Muscle of back (tissue), 11 donors: Measurements from ENCODE around the gene NUDT13. TPM values are rescaled to one million over a fixed set of nuclear protein-coding genes. Genes with fewer than 3 reads are reported as not detected.

Experiments
- DNase-seq, 3 donors: peaks; one replicate each; pipeline versions ENCODE4 v3.0.0 to v3.0.0-alpha.2; 2013
- polyA plus RNA-seq, 10 donors: library from polyadenylated mRNA; unstranded; fragments of 120-200 nt; gene quantifications; one replicate each; pipeline ENCODE4 v1.2.1, GENCODE V29; 2013; ENCODE audit not compliant: insufficient read length in 10 of 10

Gene NUDT13
- polyA plus RNA-seq, 10 donors = 2.1 to 5.3 (median 2.9) TPM

DNA sequence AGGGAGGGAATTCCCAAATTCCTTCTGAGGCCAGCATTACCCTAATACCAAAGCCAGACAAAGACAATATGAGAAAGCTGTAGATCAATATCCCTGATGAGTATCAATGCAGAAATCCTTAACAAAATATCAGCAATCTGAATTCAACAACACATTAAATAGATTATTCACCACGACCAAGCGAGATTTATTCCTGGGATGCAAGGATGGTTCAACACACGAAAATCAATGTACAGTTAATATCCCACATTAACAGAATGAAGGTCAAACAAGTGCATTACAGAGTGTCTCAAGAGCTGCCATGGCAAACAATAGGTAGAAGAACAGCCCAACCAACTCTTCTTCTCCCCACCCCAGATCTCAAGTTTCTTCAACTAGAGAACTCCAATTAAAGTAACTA, 51.4 kb downstream of the NUDT13 start:
- no peak for DNase-seq

- no peak for DNase-seq
These were observed 52.8 kb downstream of the NUDT13 start for GRCh38 chr10:73163096-73163495.

DNA sequence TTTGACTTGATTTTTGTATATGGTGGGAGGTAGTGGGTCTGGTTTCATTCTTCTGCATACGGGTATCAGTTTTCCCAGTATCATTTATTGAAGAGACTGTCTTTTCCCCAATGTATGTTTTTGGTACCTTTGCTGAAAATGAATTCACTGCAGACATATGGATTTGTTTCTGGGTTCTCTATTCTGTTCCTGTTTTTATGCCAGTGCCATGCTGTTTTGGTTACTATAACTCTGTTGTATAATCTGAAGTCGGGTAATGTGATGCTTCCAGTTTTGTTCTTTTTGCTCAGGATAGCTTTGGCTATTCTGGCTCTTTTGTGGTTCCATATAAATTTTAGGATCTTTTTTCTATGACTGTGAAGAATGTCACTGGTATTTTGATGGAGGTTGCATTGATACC, 56.7 kb downstream of the NUDT13 start:
- no peak for DNase-seq

DNA sequence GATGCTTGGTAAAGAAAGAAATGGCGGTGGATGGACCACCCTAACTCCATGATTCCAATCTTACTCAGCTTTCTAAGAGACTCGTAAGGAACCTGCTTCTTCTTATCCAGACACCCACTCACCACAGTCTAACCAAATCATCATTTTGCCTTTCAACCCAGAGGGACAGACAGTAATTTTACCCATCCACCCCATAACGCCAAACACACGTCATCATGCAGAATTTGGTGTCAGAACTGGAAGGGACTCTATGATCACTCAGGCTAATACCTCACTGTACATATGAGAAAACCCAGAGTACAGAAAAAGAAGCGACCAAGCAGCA, 57.2 kb downstream of the NUDT13 start:
- no peak for DNase-seq

- peak; percentile 96 to 99 (median 97) for DNase-seq
These were observed 57.7 kb downstream of the NUDT13 start, which contains the start of the genes ECD and FAM149B1 for GRCh38 chr10:73167783-73168464. Gene ECD, minus strand, starts transcription at chr10:73168008. Its CDS starts 4,071 bp downstream, at chr10:73163937. Gene FAM149B1, plus strand, starts transcription at chr10:73168119. Its CDS starts 221 bp downstream, at chr10:73168340.

- peak in 1 of 3 donors; percentile 19 for DNase-seq
These were observed 58.2 kb downstream of the NUDT13 start for GRCh38 chr10:73168465-73168803.

- DNase-seq = no peak
These were observed 59.1 kb downstream of the NUDT13 start for GRCh38 chr10:73169320-73169719.

GRCh38 chr10:73172867-73173266, 62.6 kb downstream of the NUDT13 start:
- no peak for DNase-seq

DNA sequence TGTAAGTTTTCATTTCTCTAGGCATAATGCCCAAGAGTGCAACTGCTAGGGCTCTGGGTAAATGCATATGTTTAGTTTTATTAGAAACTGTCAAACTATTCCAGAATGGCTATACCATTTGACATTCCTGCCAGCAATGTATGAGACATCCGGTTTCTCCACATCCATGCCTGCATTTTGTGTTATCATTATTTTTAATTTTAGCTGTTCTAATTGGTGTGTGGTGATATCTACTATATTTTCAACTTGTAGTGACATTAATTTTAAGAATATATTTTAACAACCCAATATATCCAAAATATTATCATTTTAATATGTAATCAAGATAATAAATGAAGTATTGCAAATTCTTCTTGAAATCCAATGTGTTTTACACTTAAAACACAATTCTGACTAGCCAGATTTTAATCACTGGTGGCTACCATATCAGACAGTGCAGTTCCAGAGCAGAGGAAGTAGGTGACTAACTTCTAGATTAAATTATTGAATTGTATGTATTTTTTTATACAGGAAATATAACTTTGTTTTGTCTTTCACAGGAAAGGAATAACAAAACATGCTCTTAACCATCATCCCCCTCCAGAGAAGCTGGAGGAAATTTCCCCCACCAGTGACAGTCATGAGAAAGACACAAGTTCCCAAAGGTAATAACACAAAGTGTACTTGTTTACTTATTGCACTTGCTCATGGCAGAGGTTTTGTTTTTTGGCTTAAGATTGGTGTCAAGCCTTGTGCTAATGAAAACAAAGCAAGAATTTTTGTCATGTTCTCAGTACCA, 64.1 kb downstream of the NUDT13 start:
- no peak for DNase-seq

Other genes starting within 250 kb of the NUDT13 start
- 10 to 100 TPM in 2 of 10 donors, 1 to 10 TPM in 8; 5.7 to 10.9 (median 8.5) TPM for gene OIT3, start 216.7 kb upstream of the NUDT13 start, polyA plus RNA-seq
- gene PLA2G12B, start 155.6 kb upstream of the NUDT13 start, polyA plus RNA-seq = under 1 TPM in 2 of 10 donors, not detected in 8; 0.14 to 0.18 TPM
- 10 to 100 TPM; 49.9 to 84.5 (median 72.8) TPM for gene P4HA1, start 13.6 kb upstream of the NUDT13 start, polyA plus RNA-seq
- gene ECD, start 57.6 kb downstream of the NUDT13 start, polyA plus RNA-seq = 10 to 100 TPM; 19.3 to 28.8 (median 23.8) TPM
- 10 to 100 TPM; 16.4 to 37.2 (median 23.6) TPM for gene FAM149B1, start 57.7 kb downstream of the NUDT13 start, polyA plus RNA-seq
- 10 to 100 TPM; 17.5 to 27.6 (median 21.0) TPM for gene DNAJC9, start 136.8 kb downstream of the NUDT13 start, polyA plus RNA-seq
- 10 to 100 TPM; 64.2 to 75.7 (median 68.7) TPM for gene MRPS16, start 142.2 kb downstream of the NUDT13 start, polyA plus RNA-seq
- gene CFAP70, start 248.4 kb downstream of the NUDT13 start, polyA plus RNA-seq = 1 to 10 TPM in 6 of 10 donors, under 1 TPM in 4; 0.60 to 2.6 (median 1.5) TPM